Measurements from ENCODE around the gene NUMA1.

The NUMA1 gene

DNA sequence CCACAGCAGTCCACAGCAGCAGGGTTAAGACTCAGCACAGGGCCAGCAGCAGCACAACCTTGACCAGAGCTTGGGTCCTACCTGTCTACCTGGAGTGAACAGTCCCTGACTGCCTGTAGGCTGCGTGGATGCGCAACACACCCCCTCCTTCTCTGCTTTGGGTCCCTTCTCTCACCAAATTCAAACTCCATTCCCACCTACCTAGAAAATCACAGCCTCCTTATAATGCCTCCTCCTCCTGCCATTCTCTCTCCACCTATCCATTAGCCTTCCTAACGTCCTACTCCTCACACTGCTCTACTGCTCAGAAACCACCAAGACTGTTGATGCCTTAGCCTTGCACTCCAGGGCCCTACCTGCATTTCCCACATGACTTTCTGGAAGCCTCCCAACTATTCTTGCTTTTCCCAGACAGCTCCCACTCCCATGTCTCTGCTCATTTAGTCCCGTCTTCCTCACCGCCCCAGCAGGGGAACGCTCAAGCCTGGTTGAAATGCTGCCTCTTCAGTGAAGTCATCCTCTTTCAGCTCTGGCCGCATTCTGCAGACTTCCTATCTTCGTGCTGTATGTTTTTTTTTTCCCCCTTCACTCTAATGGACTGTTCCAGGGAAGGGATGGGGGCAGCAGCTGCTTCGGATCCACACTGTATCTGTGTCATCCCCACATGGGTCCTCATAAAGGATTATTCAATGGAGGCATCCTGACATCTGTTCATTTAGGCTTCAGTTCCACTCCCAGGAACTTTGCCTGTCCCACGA, 78.3 kb downstream of the NUMA1 start:
- DNase-seq (ENCODE audit: low spot score) = no peak

DNA sequence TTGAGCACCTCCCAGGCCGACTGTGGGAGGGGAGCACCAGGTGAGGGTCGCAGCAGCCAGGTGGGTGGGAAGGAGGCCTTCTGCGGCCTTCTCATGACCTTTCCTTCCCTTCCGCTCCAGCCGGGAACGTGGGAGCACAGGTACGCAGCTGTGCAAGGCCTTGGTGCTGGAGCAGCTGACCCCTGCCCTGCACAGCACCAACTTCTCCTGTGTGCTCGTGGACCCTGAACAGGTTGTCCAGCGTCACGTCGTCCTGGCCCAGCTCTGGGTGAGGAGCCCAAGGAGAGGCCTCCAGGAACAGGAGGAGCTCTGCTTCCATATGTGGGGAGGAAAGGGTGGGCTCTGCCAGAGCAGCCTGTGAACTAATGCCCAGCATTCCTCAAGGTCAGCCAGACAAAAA, 79.1 kb downstream of the NUMA1 start:
- DNase-seq (ENCODE audit: low spot score) = no peak

DNA sequence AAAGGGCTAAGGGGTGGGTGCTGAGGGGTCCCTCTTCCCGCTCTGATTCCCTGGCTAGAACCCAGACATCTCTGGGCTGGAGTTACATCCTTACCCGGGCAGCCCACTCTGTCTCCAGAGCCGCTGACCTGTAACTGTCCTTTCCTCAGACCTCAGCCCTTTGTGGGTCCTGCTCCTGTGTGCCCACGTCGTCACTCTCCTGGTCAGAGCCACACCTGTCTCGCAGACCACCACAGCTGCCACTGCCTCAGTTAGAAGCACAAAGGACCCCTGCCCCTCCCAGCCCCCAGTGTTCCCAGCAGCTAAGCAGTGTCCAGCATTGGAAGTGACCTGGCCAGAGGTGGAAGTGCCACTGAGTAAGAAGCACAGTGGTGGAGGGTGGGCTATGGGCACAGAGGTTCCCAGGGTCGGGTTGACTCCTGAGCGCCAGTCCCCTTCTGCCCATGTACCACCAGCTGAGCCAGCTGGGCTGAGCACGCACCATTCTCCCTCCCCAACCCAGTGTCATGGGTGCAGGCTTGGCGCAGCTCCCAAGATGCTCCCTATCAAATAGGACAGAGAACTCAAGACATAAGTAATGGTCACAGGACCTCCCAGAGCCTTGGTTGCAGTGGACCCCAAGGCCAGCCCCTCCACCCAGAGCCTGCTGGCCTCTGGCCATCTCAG, 80.0 kb downstream of the NUMA1 start:
- no peak for DNase-seq (ENCODE audit: low spot score)

DNA sequence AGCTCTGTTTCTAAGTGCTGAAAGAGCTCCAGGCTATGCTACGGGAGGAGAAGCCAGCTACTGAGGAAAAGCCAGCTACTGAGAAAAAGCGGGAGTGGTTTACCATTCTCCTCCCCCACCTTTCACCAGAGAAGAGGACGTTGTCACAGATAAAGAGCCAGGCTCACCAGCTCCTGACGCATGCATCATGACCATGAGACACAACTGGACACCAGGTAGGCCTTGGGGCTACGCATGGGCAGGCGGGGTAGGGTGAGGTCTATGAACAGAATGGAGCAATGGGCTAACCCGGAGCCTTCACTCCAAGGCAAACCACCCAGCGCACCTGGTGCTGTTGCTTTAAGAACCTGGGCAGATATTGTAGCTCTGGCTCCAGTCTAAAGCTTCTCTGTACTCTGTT, 80.5 kb downstream of the NUMA1 start:
- DNase-seq (ENCODE audit: low spot score) = no peak

DNA sequence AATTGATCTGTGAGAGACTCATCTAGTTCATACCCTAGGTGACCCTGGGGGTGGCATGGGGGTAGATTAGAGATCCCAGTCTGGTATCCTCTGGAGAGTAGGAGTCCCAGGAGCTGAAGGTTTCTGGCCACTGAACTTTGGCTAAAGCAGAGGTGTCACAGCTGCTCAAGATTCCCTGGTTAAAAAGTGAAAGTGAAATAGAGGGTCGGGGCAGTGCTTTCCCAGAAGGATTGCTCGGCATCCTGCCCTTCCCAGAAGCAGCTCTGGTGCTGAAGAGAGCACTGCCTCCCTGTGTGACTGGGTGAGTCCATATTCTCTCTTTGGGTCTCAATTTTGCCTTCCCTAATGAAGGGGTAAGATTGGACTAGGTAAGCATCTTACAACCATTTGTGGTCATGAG, 81.0 kb downstream of the NUMA1 start:
- DNase-seq (ENCODE audit: low spot score) = peak; percentile 60

DNA sequence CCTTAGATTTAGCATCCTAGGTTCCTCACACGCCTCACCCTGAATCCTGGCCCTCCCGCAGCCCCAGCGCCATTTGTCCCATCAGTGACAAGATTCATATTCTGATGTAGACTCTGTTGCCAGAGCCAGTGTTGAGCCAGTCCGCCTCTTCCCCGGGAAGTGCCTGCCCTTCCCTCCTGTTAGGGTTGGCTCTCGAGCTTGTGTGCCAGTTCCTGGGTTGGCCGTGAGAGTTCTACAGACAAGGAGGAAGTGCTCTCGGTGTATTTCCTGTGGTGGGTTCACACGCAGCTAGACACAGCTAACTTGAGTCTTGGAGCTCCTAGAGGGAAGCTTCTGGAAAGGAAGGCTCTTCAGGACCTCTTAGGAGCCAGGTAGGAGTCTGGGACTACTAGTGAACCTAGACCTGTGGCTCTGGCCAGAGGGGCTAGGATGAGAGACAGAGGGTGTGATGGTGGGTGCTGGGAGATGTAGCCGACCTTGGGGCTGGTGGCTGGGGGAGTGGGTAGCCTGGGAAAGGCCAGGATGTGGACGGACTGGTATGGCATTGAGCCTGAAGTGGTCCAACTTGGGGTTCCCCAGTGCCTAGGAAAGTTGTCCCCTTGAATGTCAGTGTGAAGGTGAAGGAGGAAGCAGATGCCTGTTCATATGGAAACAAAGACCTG, 81.6 kb downstream of the NUMA1 start, which contains the start of gene IL18BP:
IL18BP (plus strand) TSS at position 261 of the 662 bp plus-strand sequence. CDS start 1,076 bp downstream, outside the sequence.
- no peak for DNase-seq (ENCODE audit: low spot score)

DNA sequence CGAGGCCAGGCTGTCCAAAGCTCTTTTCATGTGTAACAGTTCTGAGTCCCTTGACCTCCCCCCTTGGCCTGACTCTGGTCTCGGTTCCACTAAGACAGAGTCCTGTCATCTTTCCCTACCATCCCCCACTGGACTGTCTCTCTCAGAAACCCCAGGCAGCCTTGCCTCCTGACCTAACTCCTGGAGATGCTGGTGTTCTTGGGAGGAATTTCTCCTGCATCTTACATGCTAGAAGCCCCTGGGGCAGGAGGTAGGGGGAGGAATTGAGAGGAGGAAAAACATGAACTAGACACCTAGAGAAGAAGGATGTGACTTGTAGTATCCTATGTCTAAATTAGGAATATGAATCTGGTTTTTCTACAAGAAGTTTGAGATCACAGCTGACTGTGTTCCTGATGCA, 82.3 kb downstream of the NUMA1 start:
- DNase-seq (ENCODE audit: low spot score) = no peak

DNA sequence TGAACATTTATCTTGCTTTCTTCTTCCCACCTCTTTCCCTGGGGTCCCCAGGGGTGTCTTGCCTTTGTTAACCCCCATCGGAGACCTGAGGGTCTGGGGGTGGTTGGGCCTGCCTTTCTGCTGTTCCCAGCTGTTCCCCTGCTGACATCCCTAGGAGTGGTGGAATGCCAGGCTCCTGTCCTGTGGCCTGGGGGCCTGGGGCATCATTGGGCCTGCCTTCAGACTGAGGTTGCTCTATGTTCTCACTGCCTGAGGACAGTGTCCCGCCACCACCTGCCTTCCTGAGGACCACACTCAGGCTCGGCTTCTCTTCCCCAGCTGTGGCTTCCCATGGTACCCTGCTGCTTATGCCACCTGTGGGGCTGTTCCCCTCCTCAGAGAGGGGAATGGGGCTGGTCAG, 82.7 kb downstream of the NUMA1 start:
- DNase-seq (ENCODE audit: low spot score) = no peak

DNA sequence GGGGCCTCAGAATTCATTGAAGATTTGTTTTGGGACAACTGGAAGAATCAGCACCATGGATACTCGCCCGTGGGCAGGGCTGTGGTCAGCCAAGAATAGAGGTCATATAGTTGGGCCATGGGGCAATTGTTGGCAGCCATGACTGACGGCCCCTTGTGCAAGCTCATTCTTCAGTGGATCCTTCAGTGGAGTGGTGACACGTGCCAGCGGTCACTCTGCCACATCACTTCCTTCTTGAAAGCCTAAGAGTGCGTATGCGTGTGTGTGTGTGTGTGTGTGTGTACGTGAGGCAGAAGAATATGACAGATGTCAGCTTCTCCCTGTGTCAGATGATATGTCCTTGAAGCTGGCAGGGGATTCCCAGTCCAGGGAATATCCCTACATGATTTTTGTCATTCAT, 83.4 kb downstream of the NUMA1 start:
- DNase-seq (ENCODE audit: low spot score) = no peak

DNA sequence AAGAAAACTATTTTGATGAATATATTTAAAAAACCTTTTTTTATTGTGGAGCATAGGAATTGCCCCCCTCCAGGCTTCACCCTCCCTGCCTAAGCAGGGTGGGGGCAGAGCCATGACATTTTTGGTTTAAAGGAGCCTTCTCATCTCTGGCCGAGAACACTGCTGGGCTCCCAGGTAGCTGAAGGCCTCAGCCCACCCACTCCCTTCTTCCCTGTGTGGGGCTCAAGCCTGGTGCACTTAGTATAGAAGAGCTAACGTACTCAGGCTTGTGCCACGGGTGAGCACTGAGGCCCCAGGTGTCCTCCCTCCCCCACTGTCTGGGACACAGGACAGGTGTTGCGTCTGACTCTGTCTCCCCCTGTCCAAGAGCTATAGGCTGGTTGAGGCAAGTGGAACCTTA, 83.8 kb downstream of the NUMA1 start:
- DNase-seq (ENCODE audit: low spot score) = no peak

DNA sequence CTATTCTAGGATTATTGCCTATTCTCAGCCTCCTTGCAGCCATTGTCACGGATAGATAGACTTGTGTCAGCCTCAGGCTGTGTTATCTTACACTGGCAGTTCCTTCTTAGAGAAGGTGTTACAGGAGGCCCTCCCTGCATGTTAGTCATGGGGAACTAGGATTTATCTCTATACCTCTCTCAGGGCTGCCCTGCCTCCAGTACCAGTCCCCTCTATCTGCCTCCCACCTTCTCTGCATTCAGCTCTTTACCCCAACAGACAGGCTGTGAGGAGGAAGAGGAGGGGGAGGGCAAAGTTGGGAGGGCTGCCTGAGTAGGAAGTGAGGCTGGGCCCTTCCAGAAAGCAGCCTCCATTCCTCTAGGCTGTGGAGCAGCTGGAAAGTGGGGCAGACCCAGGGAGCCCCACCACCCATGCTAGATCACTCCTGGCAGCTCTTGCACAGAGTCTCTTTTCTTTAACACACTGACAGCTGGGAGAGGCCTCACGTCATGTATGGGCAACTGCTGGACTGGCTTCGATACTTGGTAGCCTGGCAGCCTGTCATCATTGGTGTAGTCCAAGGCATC, 84.5 kb downstream of the NUMA1 start:
- DNase-seq (ENCODE audit: low spot score) = no peak

DNA sequence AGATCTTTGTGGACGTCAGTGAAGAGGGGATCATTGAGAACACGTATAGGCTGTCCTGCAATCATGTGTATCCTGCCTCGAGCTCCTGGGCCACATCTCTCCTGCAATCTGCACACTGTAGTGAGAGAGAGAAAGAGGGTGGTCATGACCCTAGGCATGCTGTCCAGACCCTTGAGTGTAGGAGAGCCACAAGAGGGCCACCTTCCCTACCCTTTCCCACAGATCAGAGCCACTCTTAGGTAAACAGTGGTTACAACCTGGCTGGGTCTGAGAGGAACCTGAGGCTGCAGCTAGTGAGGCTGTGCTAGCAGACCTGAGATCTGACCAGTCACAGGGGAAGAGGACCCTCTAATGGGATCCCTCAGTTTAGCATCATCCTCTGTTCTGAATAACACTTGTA, 85.6 kb downstream of the NUMA1 start:
- DNase-seq (ENCODE audit: low spot score) = no peak

DNA sequence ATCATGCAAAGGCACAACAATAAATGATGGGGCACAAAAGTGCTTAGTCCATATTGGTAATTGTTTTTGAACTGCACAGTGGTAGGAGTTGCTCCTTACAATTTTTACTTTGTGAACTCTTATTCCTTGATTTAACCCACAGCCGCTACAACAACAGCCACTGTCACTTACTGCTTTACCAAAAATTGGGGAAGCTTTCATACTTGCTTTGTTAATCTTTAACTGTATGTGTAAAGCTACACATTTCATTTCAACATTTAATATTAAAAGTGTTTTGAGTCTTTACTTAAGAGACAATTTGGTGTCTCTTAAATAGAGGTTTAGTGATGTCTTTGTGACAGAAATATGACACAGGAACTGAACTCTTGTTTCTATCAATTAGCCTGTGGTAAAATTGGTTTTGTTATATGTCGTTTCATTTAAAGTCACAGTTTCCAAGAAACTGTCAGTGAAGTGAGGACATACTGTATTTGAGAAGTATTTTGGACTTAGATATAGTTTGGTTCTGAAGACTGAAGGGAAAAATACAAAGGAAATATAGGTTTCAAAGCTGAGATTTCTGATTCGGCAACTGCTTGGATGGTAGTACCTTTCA, 88.1 kb downstream of the NUMA1 start:
- no peak for DNase-seq (ENCODE audit: low spot score)

DNA sequence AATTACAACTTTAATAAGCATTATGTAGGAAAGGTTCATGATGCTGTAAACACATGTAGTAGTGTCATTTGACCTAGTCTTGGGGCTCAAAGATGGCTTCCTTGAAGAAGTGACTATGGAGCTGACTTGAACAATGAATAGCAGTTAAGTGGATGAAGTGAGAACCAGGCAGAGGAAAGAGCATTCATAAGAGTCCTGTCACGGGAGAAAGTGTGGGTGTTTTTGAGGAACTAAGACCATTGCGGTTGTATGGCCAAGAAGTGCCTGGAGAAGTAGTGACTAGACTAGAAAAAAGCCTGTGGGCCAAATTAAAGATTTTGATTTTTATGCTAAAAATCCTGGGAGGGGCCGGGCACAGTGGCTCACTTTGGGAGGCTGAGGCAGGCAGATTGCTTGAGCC, 88.8 kb downstream of the NUMA1 start:
- DNase-seq (ENCODE audit: low spot score) = no peak

DNA sequence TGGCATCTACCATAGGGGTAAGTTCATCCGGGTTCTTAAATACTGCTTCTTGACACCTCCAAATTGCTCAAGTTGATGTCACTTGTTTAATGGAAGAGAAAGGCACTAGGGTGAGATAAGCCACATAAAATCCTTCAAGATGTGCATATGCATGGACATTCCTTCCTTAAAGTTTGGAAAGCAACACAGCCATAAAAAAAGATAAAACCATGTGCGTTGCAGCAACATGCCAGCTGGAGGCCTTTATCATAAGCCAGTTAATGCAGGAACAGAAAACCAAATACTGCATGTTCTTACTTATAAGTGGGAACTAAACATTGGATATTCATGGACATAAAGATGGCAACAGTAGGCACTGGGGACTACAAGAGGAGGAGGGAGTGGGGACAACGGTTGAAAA, 89.6 kb downstream of the NUMA1 start:
- no peak for DNase-seq (ENCODE audit: low spot score)

DNA sequence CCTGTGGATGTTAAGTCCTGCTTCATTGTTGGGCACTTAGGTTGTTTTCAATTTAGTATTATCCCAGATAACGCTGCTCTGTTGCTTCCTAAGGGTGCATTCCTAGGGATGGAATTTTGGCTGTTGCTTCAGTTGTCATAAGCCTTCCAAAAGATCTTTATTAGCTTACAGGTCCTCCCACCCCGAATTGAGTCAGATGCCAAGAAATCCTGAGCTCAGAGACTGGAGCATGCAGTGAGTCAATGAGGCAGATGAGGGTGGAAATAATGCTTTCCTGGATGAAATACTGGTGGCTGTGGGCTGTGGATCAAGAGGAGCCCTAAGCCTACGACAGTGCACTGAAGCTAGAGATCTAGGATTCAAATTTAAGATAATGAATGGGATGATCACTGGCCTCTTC, 92.3 kb downstream of the NUMA1 start:
- peak; percentile 88 for DNase-seq (ENCODE audit: low spot score)

DNA sequence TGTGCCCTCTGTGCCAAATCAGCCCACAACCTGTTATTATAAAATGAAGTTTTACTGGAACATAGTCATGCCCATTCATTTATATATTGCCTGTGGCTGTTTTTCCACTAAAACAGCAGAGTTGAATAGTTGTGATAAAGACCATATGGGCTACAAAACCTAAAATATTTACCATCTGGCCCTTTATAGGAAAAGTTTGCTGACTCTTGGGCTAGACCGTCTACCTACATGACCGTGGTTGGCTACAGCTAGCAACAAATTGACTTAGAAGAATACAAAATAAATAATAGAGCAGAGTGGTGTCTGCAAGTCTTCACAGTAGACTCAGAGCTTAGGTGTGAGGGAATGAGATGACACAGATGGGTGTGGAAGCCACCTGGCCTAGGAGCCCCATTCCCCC, 92.8 kb downstream of the NUMA1 start:
- no peak for DNase-seq (ENCODE audit: low spot score)

DNA sequence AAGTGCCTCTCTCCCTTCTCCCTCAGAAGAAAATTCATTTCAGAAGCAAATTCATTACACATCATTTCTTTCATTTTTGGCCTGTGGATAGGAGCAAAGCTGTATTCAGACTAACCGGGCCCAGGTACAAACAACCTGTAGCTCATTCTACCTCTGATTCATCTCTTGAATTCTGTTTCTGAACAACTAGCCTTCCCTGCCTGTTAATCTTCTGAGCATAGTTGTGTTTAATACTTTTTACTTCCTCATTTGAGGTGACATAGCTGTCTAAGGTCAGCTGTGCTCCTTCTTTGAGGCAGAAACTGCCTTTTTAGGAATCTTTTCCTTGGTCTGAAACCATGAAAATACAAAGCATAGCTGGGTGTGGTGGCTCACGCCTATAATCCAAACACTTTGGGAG, 94.2 kb downstream of the NUMA1 start:
- no peak for DNase-seq (ENCODE audit: low spot score)

DNA sequence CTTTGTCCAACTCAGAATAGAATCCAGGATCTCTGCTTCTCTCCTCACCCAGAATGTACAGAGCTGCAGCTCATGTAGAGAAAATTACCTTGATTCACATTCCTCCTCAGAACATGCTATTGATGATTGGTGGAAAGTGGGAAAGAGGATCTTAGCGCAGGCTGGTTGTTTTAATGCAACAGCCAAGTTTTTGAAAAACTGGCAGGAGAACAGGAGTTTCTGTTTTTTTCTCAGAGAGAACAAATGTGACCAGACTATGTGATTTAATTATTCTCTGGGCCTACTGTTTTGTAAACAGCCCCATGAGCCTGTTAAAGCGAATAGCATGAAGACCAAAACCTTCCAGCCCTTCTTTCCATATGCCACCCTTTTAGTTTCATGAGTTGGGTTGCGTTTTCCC, 100.7 kb downstream of the NUMA1 start:
- DNase-seq (ENCODE audit: low spot score) = no peak

DNA sequence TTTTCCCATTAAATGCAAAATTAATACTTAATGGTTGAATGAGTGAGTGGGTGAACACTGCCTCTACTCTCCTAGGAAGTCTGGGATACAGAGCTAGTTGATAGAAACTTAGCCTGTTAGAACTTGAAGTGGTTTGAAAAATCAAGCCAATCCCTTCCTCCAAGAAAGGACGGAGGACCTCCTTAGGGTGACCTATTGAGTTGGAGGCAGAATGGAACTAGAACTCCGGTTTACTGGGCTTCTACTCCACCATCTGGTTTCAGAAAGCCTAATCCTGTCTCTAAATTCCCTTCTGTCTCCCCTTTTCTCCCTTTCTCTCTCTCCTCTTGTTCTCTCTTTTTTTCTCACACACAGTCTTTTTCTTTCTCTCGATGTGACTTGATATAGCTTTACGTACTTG, 101.2 kb downstream of the NUMA1 start:
- no peak for DNase-seq (ENCODE audit: low spot score)

DNA sequence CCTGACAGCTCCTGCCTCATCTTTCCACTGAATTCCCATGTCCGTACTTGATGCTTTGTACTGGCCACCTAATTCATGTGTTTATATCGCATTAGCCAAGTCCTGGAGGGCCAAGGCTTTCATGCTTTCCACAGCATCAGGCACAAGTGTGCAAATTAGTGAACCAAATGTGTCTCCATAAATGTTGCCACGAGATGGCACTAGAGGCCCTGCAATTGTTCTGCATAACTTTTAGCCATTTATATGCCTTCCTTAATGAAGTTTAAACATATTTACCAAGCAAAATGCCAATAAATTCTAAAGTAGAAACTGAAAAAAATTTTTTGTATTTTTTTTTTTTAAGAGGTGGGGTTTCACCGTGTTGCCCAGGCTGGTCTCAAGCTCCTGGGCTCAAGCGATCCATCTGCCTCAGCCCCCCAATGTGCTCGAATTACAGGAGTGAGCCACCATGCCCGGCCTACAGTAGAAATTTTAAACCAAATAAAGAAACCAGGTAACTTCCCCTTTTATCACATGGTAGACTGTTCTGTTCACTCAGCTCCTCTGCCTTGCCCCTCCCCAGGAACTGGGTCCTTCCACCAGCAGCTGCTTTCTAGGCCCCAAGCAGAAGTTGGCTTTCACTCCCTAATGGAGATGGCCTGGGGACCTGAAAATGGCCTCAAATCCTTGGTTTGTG, 102.5 kb downstream of the NUMA1 start:
- peak; percentile 66 for DNase-seq (ENCODE audit: low spot score)

DNA sequence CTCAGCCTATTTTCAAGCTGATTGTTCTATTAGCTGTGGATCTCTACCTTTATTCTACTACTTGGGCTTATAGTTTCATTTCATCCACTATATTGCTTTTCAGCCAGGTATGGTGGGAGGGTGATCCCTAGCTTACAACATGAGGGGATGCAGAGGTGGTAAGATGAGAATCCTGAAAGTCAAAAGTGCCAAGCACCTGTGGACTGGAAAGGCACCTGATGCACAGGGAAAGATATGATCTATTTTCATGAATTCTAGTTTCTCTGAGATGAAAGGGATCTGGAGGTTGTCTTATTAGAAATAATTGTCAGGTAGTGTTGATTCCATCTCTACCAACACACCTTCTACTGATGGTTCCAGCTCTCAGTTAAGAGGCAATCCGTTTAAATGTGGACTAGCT, 103.3 kb downstream of the NUMA1 start:
- DNase-seq (ENCODE audit: low spot score) = no peak
